ENCODE measurements around the gene AP4M1.

The AP4M1 gene
- 10.1 reads per million, percentile 32 among the genes with 10 or more reads in this experiment for total RNA-seq

GRCh38 chr7:100101016-100101862 lies at the start of gene AP4M1, which contains the start of gene MCM7:
Gene AP4M1, plus strand, starts transcription at chr7:100101643. Its CDS starts 72 bp downstream, at chr7:100101715.
Gene MCM7, minus strand, starts transcription at chr7:100101397. Its CDS starts 103 bp downstream, at chr7:100101294.
- DNase-seq = peak; percentile 95

GRCh38 chr7:100053215-100053614 lies 48.2 kb upstream of the AP4M1 start:
- peak; percentile 11 for DNase-seq

- DNase-seq = no peak
Observed at GRCh38 chr7:100057006-100057405, 44.4 kb upstream of the AP4M1 start.

GRCh38 chr7:100059251-100059739 lies 42.1 kb upstream of the AP4M1 start:
- DNase-seq = no peak

- DNase-seq = no peak
Observed at GRCh38 chr7:100061518-100062193, 39.8 kb upstream of the AP4M1 start.

GRCh38 chr7:100063376-100063775 lies 38.1 kb upstream of the AP4M1 start:
- no peak for DNase-seq

GRCh38 chr7:100064162-100064561 lies 37.3 kb upstream of the AP4M1 start:
- DNase-seq = no peak

GRCh38 chr7:100065452-100066186 lies 35.8 kb upstream of the AP4M1 start:
- no peak for DNase-seq

GRCh38 chr7:100066953-100067352 lies 34.5 kb upstream of the AP4M1 start:
- no peak for DNase-seq

GRCh38 chr7:100069991-100070390 lies 31.5 kb upstream of the AP4M1 start:
- DNase-seq = no peak

- no peak for DNase-seq
Observed at GRCh38 chr7:100071018-100071723, 30.3 kb upstream of the AP4M1 start.

- no peak for DNase-seq
Observed at GRCh38 chr7:100072462-100072861, 29.0 kb upstream of the AP4M1 start.

- no peak for DNase-seq
Observed at GRCh38 chr7:100074841-100075240, 26.6 kb upstream of the AP4M1 start.

- DNase-seq = no peak
Observed at GRCh38 chr7:100075418-100075817, 26.0 kb upstream of the AP4M1 start.

- no peak for DNase-seq
Observed at GRCh38 chr7:100077205-100077604, 24.2 kb upstream of the AP4M1 start.

GRCh38 chr7:100079024-100079560 lies 22.4 kb upstream of the AP4M1 start:
- no peak for DNase-seq

GRCh38 chr7:100080907-100081534 lies 20.4 kb upstream of the AP4M1 start:
- no peak for DNase-seq

GRCh38 chr7:100081535-100082102 lies 19.8 kb upstream of the AP4M1 start, which contains the start of gene ZNF3:
Gene ZNF3, minus strand, starts transcription at chr7:100081723. Its CDS starts 4,366 bp downstream, at chr7:100077357.
- DNase-seq = peak; percentile 97

- DNase-seq = no peak
Observed at GRCh38 chr7:100082978-100083377, 18.5 kb upstream of the AP4M1 start.

GRCh38 chr7:100085515-100085914 lies 15.9 kb upstream of the AP4M1 start:
- no peak for DNase-seq
